Measurements from ENCODE around the gene SLC22A16.

Gene SLC22A16

GRCh38 chr6:110440026-110440425 is 36.4 kb downstream of the SLC22A16 start:
- DNase-seq: no peak

GRCh38 chr6:110439356-110439755 is 37.1 kb downstream of the SLC22A16 start:
- DNase-seq: no peak

- DNase-seq: no peak
These were observed 41.3 kb downstream of the SLC22A16 start for GRCh38 chr6:110434961-110435602.

GRCh38 chr6:110432285-110432900 is 44.0 kb downstream of the SLC22A16 start:
- DNase-seq: no peak

- no peak for DNase-seq
These were observed 45.7 kb downstream of the SLC22A16 start for GRCh38 chr6:110430741-110431140.

GRCh38 chr6:110430236-110430635 is 46.2 kb downstream of the SLC22A16 start:
- peak; percentile 15 for DNase-seq

GRCh38 chr6:110428153-110428552 is 48.3 kb downstream of the SLC22A16 start:
- DNase-seq: no peak

GRCh38 chr6:110425816-110426215 is 50.6 kb downstream of the SLC22A16 start:
- no peak for DNase-seq

- DNase-seq: no peak
These were observed 54.0 kb downstream of the SLC22A16 start for GRCh38 chr6:110422444-110422822.

GRCh38 chr6:110421749-110422443 is 54.5 kb downstream of the SLC22A16 start:
- DNase-seq: no peak

GRCh38 chr6:110419028-110419739 is 57.2 kb downstream of the SLC22A16 start:
- DNase-seq: no peak

GRCh38 chr6:110418594-110418993 is 57.8 kb downstream of the SLC22A16 start:
- no peak for DNase-seq

- DNase-seq: no peak
These were observed 61.1 kb downstream of the SLC22A16 start, which contains the start of gene DDO for GRCh38 chr6:110415086-110415916. Gene DDO (minus strand): TSS chr6:110415575. CDS start chr6:110413462, 2,113 bp downstream.

- DNase-seq: no peak
These were observed 61.7 kb downstream of the SLC22A16 start for GRCh38 chr6:110414669-110415068.

GRCh38 chr6:110412360-110412759 is 64.1 kb downstream of the SLC22A16 start:
- DNase-seq: no peak

GRCh38 chr6:110410511-110410910 is 65.9 kb downstream of the SLC22A16 start:
- no peak for DNase-seq

- no peak for DNase-seq
These were observed 66.6 kb downstream of the SLC22A16 start for GRCh38 chr6:110409794-110410193.

- DNase-seq: no peak
These were observed 67.5 kb downstream of the SLC22A16 start for GRCh38 chr6:110408901-110409300.

- no peak for DNase-seq
These were observed 71.8 kb downstream of the SLC22A16 start for GRCh38 chr6:110404607-110405006.

- DNase-seq: no peak
These were observed 74.7 kb downstream of the SLC22A16 start for GRCh38 chr6:110401585-110402176.

- no peak for DNase-seq
These were observed 76.2 kb downstream of the SLC22A16 start for GRCh38 chr6:110400208-110400607.

Data from NCI-H2107 (cell line).